GM23338 (cell line): Measurements from ENCODE around the gene GDPD5. TPM values are rescaled to one million over a fixed set of nuclear protein-coding genes. Genes with fewer than 3 reads are reported as not detected.

Source experiments
- ATAC-seq: fragments of 200-7000 bp; cut with Tn5 transposase; 3 replicates; pipeline ENCODE4 v1.9.1; 2020
- DNase-seq: peaks from one replicate; pipeline ENCODE4 v3.0.0-alpha.2; 2015; ENCODE audit warnings: low spot score
- H2AFZ ChIP-seq: fragments of 200-600 bp; sonication (generic); 2 replicates; pipeline ENCODE4 v1.8.0; 2016; ENCODE audit warnings: antibody characterized with exemption, mild to moderate bottlenecking, moderate library complexity
- H3F3A ChIP-seq: fragments of 200-600 bp; sonication (generic); replicated peaks from 2 replicates; pipeline ENCODE4 v1.8.0; 2017; ENCODE audit warnings: antibody characterized with exemption, mixed run types, low read depth
- H3K27ac ChIP-seq: fragments of 200-600 bp; sonication (generic); 2 replicates; pipeline ENCODE4 v1.6.1; 2016; ENCODE audit warnings: low read depth
- H3K27me3 ChIP-seq: fragments of 200-600 bp; sonication (generic); 2 replicates; pipeline ENCODE4 v1.8.0; 2016; ENCODE audit warnings: mild to moderate bottlenecking, mixed run types, moderate library complexity; ENCODE audit not compliant: insufficient read depth
- H3K36me3 ChIP-seq: fragments of 200-600 bp; sonication (generic); 2 replicates; pipeline ENCODE4 v1.8.0; 2016; ENCODE audit warnings: mild to moderate bottlenecking; ENCODE audit not compliant: insufficient read depth
- H3K4me1 ChIP-seq: fragments of 200-600 bp; sonication (generic); 2 replicates; pipeline ENCODE4 v1.8.0; 2016; ENCODE audit warnings: mild to moderate bottlenecking, moderate library complexity; ENCODE audit not compliant: insufficient read depth
- H3K4me2 ChIP-seq: fragments of 200-600 bp; sonication (generic); 2 replicates; pipeline ENCODE4 v1.7.1; 2017; ENCODE audit warnings: mixed run types
- H3K4me3 ChIP-seq: fragments of 200-600 bp; sonication (generic); 2 replicates; pipeline ENCODE4 v1.6.1; 2016; ENCODE audit warnings: mixed run types
- H3K79me2 ChIP-seq: fragments of 200-600 bp; sonication (generic); replicated peaks from 2 replicates; pipeline ENCODE4 v1.8.0; 2017; ENCODE audit warnings: mild to moderate bottlenecking; ENCODE audit not compliant: insufficient read depth
- H3K9me2 ChIP-seq: fragments of 200-600 bp; sonication (generic); 2 replicates; pipeline ENCODE4 v1.8.0; 2017; ENCODE audit not compliant: insufficient read depth
- H4K20me1 ChIP-seq: fragments of 200-600 bp; sonication (generic); replicated peaks from 2 replicates; pipeline ENCODE4 v1.8.0; 2017; ENCODE audit warnings: mild to moderate bottlenecking; ENCODE audit not compliant: insufficient read depth
- H3K27ac Mint-ChIP-seq: 2 replicates; pipeline ENCODE4 v1.8.0; 2020; ENCODE audit warnings: inconsistent platforms, mild to moderate bottlenecking, moderate library complexity, mixed read lengths
- H3K27me3 Mint-ChIP-seq: 3 replicates; pipeline ENCODE4 v1.8.0; 2022; ENCODE audit warnings: low read depth, mild to moderate bottlenecking, moderate library complexity, mixed read lengths, inconsistent platforms; ENCODE audit not compliant: insufficient read depth, poor library complexity
- H3K36me3 Mint-ChIP-seq: 3 replicates; pipeline ENCODE4 v1.8.0; 2021; ENCODE audit warnings: low read depth, mild to moderate bottlenecking, inconsistent platforms, moderate library complexity, mixed read lengths
- H3K4me1 Mint-ChIP-seq: 3 replicates; pipeline ENCODE4 v1.8.0; 2020; ENCODE audit warnings: mild to moderate bottlenecking, inconsistent platforms, mixed read lengths
- H3K4me3 Mint-ChIP-seq: 3 replicates; pipeline ENCODE4 v1.8.0; 2021; ENCODE audit warnings: moderate library complexity, mild to moderate bottlenecking, inconsistent platforms, mixed read lengths
- H3K9me3 Mint-ChIP-seq: 3 replicates; pipeline ENCODE4 v1.8.0; 2020; ENCODE audit warnings: moderate library complexity, mild to moderate bottlenecking, inconsistent platforms, mixed read lengths
- CREB1 ChIP-seq: fragments of 250-450 bp; sonication (Bioruptor Pico); IDR thresholded peaks from 2 replicates; pipeline ENCODE4 v1.5.0; 2020; ENCODE audit warnings: low read depth, mild to moderate bottlenecking, moderate library complexity
- EZH2 ChIP-seq: fragments of 200-600 bp; sonication (generic); IDR thresholded peaks from one replicate; pipeline ENCODE4 v1.8.0; 2017; ENCODE audit warnings: antibody characterized with exemption, mild to moderate bottlenecking, low read depth; ENCODE audit not compliant: unreplicated experiment
- EZH2phosphoT487 ChIP-seq: fragments of 200-600 bp; sonication (generic); IDR thresholded peaks from one replicate; pipeline ENCODE4 v1.8.1; 2018; ENCODE audit warnings: antibody characterized with exemption; ENCODE audit not compliant: unreplicated experiment
- JUNB ChIP-seq: IDR thresholded peaks from one replicate; pipeline ENCODE4 v1.6.1; 2016; ENCODE audit warnings: antibody characterized with exemption; ENCODE audit not compliant: unreplicated experiment
- NANOG ChIP-seq: IDR thresholded peaks from 2 replicates; pipeline ENCODE4 v1.6.1; 2016; ENCODE audit warnings: antibody characterized with exemption, borderline replicate concordance
- POLR2AphosphoS5 ChIP-seq: IDR thresholded peaks from 2 replicates; pipeline ENCODE4 v1.6.1; 2016; ENCODE audit warnings: antibody characterized with exemption, low read depth
- STAT1 ChIP-seq: IDR thresholded peaks from one replicate; pipeline ENCODE4 v1.6.1; 2016; ENCODE audit warnings: antibody characterized with exemption; ENCODE audit not compliant: unreplicated experiment
- ZNF114 ChIP-seq: fragments of 250-450 bp; sonication (Bioruptor Pico); IDR thresholded peaks from 2 replicates; pipeline ENCODE4 v1.5.0; 2020; ENCODE audit warnings: mild to moderate bottlenecking, moderate library complexity
- ZNF331 ChIP-seq: fragments of 250-450 bp; sonication (Bioruptor Pico); IDR thresholded peaks from 2 replicates; pipeline ENCODE4 v1.5.0; 2020; ENCODE audit warnings: low read depth, mild to moderate bottlenecking, moderate library complexity
- polyA plus RNA-seq: library from polyadenylated mRNA; unstranded; fragments of >200 nt; fragmentation: Nextera tagmentation; extraction: Ambion mirVana; gene quantifications from 2 replicates; pipeline ENCODE4 v1.2.1, GENCODE V29; 2016
- total RNA-seq: library from RNA; depleted of rRNA; stranded (reverse); fragments of >200 nt; shearing (Covaris generic); gene quantifications from 2 replicates; pipeline ENCODE4 v1.2.3, GENCODE V29; 2014
- TF ChIP-seq, protein P1 (sequence below), 2 experiments: fragments of 200-600 bp in 1 of 2; sonication (generic) in 1 of 2; conservative IDR thresholded peaks; 2 replicates each; pipeline versions ENCODE4 v1.5.1 to v1.6.1; 2016 to 2017; ENCODE audit warnings: antibody characterized with exemption in 2 of 2, low read depth in 2 of 2, mild to moderate bottlenecking in 2 of 2, moderate library complexity in 1 of 2
- TF ChIP-seq, protein P2 (sequence below): IDR thresholded peaks from 2 replicates; pipeline ENCODE4 v1.6.1; 2016; ENCODE audit warnings: antibody characterized with exemption
- TF ChIP-seq, protein P3 (sequence below): IDR thresholded peaks from one replicate; pipeline ENCODE4 v1.6.1; 2018; ENCODE audit warnings: antibody characterized with exemption; ENCODE audit not compliant: unreplicated experiment
- TF ChIP-seq, protein P4 (sequence below): fragments of 250-450 bp; sonication (Bioruptor Pico); IDR thresholded peaks from 2 replicates; pipeline ENCODE4 v1.5.0; 2020; ENCODE audit warnings: mild to moderate bottlenecking, moderate library complexity

The GDPD5 gene
- total and polyA plus RNA-seq, 2 experiments from 2014 or later = 1.6 to 4.9 TPM

DNA sequence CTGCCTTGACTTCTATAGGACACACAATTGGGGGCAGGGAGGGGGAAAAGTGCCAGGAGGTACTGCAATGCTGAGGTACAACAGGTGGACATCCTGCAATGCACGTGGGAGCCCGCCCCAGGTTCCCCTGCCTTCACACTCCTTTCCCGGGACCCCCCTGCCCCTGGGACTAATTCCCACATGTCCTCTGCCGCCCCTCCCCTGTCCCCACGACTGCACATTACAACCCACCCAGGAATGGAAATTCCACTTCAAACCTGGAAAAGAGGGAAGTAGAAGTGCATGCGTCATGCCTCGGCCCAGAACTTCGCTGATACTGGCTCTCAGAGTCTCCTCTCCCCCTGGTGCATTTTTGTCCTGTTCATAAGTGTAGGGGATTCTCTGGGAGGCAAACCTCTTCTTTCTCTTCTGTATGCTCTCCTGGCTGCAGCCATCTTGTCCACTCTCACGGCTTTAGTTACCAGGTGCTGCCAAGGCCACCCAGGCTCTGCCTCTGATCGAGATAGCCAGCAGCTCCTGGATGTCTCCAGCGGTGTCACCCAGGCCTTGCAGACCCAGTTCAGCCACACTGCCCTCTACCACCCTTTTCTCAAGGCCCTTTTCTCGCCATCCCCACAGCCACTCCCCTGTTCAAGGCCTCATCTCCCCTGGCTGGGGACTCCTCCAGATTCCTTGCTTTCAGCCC is 43.7 kb downstream of the GDPD5 start:
- Mint-ChIP-seq H3K4me1 (peaks cover 10% of the 10 kb centered on the region; the same call in 2 of the 3 replicates), H3K4me3 (no peak overlapping the region), H3K9me3 (no peaks in the 10 kb centered on the region), H3K27ac (peak overlapping the region; percentile 12), H3K27me3 (peaks cover 10% of the 10 kb centered on the region), H3K36me3 (no peaks in the 10 kb centered on the region)
- Histone ChIP-seq H3K27me3 (no peaks in the 10 kb centered on the region), H3K36me3 (no peaks in the 10 kb centered on the region), H2AFZ (no peak overlapping the region), H4K20me1 (no peaks in the 10 kb centered on the region), H3K27ac (no peak overlapping the region), H3K4me1 (no peaks in the 10 kb centered on the region), H3K4me3 (no peak overlapping the region), H3F3A (no peaks in the 10 kb centered on the region), H3K9me2 (no peaks in the 10 kb centered on the region), H3K4me2 (no peak overlapping the region), H3K79me2 (no peaks in the 10 kb centered on the region)
- TF ChIP-seq, protein P1, sequence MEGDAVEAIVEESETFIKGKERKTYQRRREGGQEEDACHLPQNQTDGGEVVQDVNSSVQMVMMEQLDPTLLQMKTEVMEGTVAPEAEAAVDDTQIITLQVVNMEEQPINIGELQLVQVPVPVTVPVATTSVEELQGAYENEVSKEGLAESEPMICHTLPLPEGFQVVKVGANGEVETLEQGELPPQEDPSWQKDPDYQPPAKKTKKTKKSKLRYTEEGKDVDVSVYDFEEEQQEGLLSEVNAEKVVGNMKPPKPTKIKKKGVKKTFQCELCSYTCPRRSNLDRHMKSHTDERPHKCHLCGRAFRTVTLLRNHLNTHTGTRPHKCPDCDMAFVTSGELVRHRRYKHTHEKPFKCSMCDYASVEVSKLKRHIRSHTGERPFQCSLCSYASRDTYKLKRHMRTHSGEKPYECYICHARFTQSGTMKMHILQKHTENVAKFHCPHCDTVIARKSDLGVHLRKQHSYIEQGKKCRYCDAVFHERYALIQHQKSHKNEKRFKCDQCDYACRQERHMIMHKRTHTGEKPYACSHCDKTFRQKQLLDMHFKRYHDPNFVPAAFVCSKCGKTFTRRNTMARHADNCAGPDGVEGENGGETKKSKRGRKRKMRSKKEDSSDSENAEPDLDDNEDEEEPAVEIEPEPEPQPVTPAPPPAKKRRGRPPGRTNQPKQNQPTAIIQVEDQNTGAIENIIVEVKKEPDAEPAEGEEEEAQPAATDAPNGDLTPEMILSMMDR (conservative IDR thresholded peaks at IDR 0.05; ENCODE audit: low read depth in 2 of 2) = no peak
- TF ChIP-seq ZNF114 (CRISPR knock-in tag) (no peak), EZH2phosphoT487 (no peak), POLR2AphosphoS5 (no peak), EZH2 (no peak), CREB1 (CRISPR knock-in tag) (no peak), ZNF331 (CRISPR knock-in tag) (no peak), NANOG (no peak), JUNB (no peak), STAT1 (no peak)
- TF ChIP-seq, protein P2, sequence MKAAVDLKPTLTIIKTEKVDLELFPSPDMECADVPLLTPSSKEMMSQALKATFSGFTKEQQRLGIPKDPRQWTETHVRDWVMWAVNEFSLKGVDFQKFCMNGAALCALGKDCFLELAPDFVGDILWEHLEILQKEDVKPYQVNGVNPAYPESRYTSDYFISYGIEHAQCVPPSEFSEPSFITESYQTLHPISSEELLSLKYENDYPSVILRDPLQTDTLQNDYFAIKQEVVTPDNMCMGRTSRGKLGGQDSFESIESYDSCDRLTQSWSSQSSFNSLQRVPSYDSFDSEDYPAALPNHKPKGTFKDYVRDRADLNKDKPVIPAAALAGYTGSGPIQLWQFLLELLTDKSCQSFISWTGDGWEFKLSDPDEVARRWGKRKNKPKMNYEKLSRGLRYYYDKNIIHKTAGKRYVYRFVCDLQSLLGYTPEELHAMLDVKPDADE = no peak
- TF ChIP-seq, protein P3, sequence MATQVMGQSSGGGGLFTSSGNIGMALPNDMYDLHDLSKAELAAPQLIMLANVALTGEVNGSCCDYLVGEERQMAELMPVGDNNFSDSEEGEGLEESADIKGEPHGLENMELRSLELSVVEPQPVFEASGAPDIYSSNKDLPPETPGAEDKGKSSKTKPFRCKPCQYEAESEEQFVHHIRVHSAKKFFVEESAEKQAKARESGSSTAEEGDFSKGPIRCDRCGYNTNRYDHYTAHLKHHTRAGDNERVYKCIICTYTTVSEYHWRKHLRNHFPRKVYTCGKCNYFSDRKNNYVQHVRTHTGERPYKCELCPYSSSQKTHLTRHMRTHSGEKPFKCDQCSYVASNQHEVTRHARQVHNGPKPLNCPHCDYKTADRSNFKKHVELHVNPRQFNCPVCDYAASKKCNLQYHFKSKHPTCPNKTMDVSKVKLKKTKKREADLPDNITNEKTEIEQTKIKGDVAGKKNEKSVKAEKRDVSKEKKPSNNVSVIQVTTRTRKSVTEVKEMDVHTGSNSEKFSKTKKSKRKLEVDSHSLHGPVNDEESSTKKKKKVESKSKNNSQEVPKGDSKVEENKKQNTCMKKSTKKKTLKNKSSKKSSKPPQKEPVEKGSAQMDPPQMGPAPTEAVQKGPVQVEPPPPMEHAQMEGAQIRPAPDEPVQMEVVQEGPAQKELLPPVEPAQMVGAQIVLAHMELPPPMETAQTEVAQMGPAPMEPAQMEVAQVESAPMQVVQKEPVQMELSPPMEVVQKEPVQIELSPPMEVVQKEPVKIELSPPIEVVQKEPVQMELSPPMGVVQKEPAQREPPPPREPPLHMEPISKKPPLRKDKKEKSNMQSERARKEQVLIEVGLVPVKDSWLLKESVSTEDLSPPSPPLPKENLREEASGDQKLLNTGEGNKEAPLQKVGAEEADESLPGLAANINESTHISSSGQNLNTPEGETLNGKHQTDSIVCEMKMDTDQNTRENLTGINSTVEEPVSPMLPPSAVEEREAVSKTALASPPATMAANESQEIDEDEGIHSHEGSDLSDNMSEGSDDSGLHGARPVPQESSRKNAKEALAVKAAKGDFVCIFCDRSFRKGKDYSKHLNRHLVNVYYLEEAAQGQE = no peak
- TF ChIP-seq, protein P4, sequence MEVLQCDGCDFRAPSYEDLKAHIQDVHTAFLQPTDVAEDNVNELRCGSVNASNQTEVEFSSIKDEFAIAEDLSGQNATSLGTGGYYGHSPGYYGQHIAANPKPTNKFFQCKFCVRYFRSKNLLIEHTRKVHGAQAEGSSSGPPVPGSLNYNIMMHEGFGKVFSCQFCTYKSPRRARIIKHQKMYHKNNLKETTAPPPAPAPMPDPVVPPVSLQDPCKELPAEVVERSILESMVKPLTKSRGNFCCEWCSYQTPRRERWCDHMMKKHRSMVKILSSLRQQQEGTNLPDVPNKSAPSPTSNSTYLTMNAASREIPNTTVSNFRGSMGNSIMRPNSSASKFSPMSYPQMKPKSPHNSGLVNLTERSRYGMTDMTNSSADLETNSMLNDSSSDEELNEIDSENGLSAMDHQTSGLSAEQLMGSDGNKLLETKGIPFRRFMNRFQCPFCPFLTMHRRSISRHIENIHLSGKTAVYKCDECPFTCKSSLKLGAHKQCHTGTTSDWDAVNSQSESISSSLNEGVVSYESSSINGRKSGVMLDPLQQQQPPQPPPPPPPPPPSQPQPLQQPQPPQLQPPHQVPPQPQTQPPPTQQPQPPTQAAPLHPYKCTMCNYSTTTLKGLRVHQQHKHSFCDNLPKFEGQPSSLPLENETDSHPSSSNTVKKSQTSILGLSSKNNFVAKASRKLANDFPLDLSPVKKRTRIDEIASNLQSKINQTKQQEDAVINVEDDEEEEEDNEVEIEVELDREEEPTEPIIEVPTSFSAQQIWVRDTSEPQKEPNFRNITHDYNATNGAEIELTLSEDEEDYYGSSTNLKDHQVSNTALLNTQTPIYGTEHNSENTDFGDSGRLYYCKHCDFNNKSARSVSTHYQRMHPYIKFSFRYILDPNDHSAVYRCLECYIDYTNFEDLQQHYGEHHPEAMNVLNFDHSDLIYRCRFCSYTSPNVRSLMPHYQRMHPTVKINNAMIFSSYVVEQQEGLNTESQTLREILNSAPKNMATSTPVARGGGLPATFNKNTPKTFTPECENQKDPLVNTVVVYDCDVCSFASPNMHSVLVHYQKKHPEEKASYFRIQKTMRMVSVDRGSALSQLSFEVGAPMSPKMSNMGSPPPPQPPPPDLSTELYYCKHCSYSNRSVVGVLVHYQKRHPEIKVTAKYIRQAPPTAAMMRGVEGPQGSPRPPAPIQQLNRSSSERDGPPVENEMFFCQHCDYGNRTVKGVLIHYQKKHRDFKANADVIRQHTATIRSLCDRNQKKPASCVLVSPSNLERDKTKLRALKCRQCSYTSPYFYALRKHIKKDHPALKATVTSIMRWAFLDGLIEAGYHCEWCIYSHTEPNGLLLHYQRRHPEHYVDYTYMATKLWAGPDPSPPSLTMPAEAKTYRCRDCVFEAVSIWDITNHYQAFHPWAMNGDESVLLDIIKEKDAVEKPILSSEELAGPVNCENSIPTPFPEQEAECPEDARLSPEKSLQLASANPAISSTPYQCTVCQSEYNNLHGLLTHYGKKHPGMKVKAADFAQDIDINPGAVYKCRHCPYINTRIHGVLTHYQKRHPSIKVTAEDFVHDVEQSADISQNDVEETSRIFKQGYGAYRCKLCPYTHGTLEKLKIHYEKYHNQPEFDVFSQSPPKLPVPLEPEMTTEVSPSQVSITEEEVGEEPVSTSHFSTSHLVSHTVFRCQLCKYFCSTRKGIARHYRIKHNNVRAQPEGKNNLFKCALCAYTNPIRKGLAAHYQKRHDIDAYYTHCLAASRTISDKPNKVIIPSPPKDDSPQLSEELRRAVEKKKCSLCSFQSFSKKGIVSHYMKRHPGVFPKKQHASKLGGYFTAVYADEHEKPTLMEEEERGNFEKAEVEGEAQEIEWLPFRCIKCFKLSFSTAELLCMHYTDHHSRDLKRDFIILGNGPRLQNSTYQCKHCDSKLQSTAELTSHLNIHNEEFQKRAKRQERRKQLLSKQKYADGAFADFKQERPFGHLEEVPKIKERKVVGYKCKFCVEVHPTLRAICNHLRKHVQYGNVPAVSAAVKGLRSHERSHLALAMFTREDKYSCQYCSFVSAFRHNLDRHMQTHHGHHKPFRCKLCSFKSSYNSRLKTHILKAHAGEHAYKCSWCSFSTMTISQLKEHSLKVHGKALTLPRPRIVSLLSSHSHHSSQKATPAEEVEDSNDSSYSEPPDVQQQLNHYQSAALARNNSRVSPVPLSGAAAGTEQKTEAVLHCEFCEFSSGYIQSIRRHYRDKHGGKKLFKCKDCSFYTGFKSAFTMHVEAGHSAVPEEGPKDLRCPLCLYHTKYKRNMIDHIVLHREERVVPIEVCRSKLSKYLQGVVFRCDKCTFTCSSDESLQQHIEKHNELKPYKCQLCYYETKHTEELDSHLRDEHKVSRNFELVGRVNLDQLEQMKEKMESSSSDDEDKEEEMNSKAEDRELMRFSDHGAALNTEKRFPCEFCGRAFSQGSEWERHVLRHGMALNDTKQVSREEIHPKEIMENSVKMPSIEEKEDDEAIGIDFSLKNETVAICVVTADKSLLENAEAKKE (CRISPR knock-in tag) = no peak
- ATAC-seq = no peak; the same call in 2 of the 3 replicates
- no peak for DNase-seq
